ENCODE measurements around the gene CHMP6. TPM values are rescaled to one million over a fixed set of nuclear protein-coding genes. Genes with fewer than 3 reads are reported as not detected.

CHMP6 gene
- total and polyA plus RNA-seq, 12 donors, result 17.5 to 30.6 (median 22.8) TPM

- no peaks in the 10 kb centered on the region for H3K36me3 ChIP-seq
- DNase-seq (no peak), ATAC-seq (no peak)
- H3K27me3 ChIP-seq, result peaks cover 8 to 31% (median 23%) of the 10 kb centered on the region in 7 donors
- 65 to 78% methylated on average over 11 of the region's 11 CpGs for WGBS, 2 donors
- H3K9me3 ChIP-seq, result peaks cover 0 to 17% (median 3%) of the 10 kb centered on the region in 11 donors
- peaks cover 3 to 21% (median 13%) of the 10 kb centered on the region in 9 donors for H3K4me1 ChIP-seq
- H3K27ac ChIP-seq, result no peak overlapping the region
- intact Hi-C loops (cut with DNase I), result no loop called here
- no peak for TF ChIP-seq CTCF (IDR thresholded peaks at IDR 0.05)
- no peak overlapping the region for H3K4me3 ChIP-seq
Observed at GRCh38 chr17:81008140-81008539, 16.5 kb downstream of the CHMP6 start.

GRCh38 chr17:81009136-81009535 is 17.5 kb downstream of the CHMP6 start:
- ATAC-seq (no peak), DNase-seq (no peak)
- no peak for TF ChIP-seq CTCF (IDR thresholded peaks at IDR 0.05)
- 85 to 90% methylated on average over 14 of the region's 14 CpGs for WGBS, 2 donors
- H3K27ac ChIP-seq, result no peak overlapping the region
- peaks cover 3 to 12% (median 5%) of the 10 kb centered on the region in 9 donors for H3K4me1 ChIP-seq
- peaks cover 0 to 21% (median 13%) of the 10 kb centered on the region in 7 donors for H3K27me3 ChIP-seq
- intact Hi-C loops (cut with DNase I), result no loop called here
- H3K4me3 ChIP-seq, result no peak overlapping the region
- no peaks in the 10 kb centered on the region for H3K36me3 ChIP-seq
- peaks cover 0 to 17% (median 3%) of the 10 kb centered on the region in 11 donors for H3K9me3 ChIP-seq

- TF ChIP-seq CTCF (IDR thresholded peaks at IDR 0.05), result no peak
- 70 to 74% methylated on average over 2 of the region's 2 CpGs for WGBS, 2 donors
- Histone ChIP-seq H3K4me1 (peaks cover 0 to 6% (median 0%) of the 10 kb centered on the region in 9 donors), H3K27ac (no peak overlapping the region), H3K36me3 (no peaks in the 10 kb centered on the region), H3K4me3 (no peak overlapping the region), H3K9me3 (peaks cover 0 to 17% (median 3%) of the 10 kb centered on the region in 11 donors), H3K27me3 (peaks cover 0 to 4% (median 0%) of the 10 kb centered on the region in 7 donors)
- no peak for ATAC-seq
- intact Hi-C loops (cut with DNase I), result loop anchor here in 1 of 10 donors (10.0 kb wide), 1 partner anchor 194 kb away; no protein-coding TSS in a partner anchor
- DNase-seq, result no peak
Observed at GRCh38 chr17:81010935-81011334, 19.3 kb downstream of the CHMP6 start.

- no peaks in the 10 kb centered on the region for H3K27me3 ChIP-seq
- no peaks in the 10 kb centered on the region for H3K36me3 ChIP-seq
- peaks cover 0 to 26% (median 3%) of the 10 kb centered on the region in 11 donors for H3K9me3 ChIP-seq
- H3K4me1 ChIP-seq, result peaks cover 0 to 6% (median 0%) of the 10 kb centered on the region in 9 donors
- no peak for ATAC-seq
- H3K4me3 ChIP-seq, result no peak overlapping the region
- 47 to 56% methylated on average over 3 of the region's 3 CpGs for WGBS, 2 donors
- H3K27ac ChIP-seq, result no peak overlapping the region
- DNase-seq, result no peak
- intact Hi-C loops (cut with DNase I), result loop anchor here in 1 of 10 donors (10.0 kb wide), 1 partner anchor 193 kb away; no protein-coding TSS in a partner anchor
- TF ChIP-seq CTCF (IDR thresholded peaks at IDR 0.05), result no peak
Observed at GRCh38 chr17:81011951-81012350, 20.3 kb downstream of the CHMP6 start.
